HG03439 (cell line): ENCODE data around the gene GDPD1.
"Not testable (repeated sequence)": the region's sequence is repeated elsewhere in the genome, so short reads cannot be mapped to it uniquely, and the experiment has no call there.

Experiments
- ATAC-seq: cut with Tn5 transposase; IDR thresholded peaks from one replicate; pipeline ENCODE4 v1.9.1; 2021; ENCODE audit warnings: mild to moderate bottlenecking, moderate library complexity; ENCODE audit not compliant: unreplicated experiment

GDPD1 gene

DNA sequence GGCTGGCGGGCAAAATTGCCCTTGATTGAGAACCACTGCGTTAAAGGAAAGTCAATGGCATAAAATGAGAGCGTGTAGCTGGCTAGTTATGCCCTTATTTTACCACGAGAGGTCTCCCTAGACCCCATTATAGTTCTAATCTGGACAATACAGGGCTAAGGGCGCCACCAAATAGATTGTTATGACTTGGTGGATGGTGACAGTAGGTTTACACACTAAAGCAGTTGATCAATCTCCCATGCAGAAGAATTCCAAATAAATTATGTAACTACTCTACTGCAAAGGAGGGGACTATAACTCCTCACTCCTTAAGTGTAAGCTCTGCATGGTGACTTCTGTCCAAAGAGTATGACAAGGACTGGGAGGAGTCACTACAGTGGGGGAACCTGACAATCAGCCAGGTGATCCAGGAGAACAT is 90.7 kb downstream of the GDPD1 start:
- no peak for ATAC-seq

GRCh38 chr17:59311521-59311920 is 91.2 kb downstream of the GDPD1 start:
- not testable (repeated sequence) for ATAC-seq

- no peak for ATAC-seq
These were observed 95.6 kb downstream of the GDPD1 start for GRCh38 chr17:59315866-59316265.
